G401 (cell line): ENCODE data around the gene ALOX12B. TPM values are rescaled to one million over a fixed set of nuclear protein-coding genes. Genes with fewer than 3 reads are reported as not detected.
"Not testable (repeated sequence)": the region's sequence is repeated elsewhere in the genome, so short reads cannot be mapped to it uniquely, and the experiment has no call there.

Experiments used
- DNase-seq: peaks from one replicate; pipeline ENCODE4 v3.0.0-alpha.2; 2015; ENCODE audit warnings: low spot score
- in situ Hi-C: cut with HindIII; loops from 2 replicates; pipeline ENCODE4 v1.10.0; 2016; ENCODE audit warnings: low sequenced_read_pairs, mixed read lengths
- total RNA-seq: library from RNA; depleted of rRNA; stranded (reverse); fragments of >200 nt; shearing (Covaris generic); gene quantifications from 2 replicates; pipeline ENCODE4 v1.2.3, GENCODE V29; 2014

The ALOX12B gene
- total RNA-seq, 1 experiment from 2014 or later = not detected

DNA sequence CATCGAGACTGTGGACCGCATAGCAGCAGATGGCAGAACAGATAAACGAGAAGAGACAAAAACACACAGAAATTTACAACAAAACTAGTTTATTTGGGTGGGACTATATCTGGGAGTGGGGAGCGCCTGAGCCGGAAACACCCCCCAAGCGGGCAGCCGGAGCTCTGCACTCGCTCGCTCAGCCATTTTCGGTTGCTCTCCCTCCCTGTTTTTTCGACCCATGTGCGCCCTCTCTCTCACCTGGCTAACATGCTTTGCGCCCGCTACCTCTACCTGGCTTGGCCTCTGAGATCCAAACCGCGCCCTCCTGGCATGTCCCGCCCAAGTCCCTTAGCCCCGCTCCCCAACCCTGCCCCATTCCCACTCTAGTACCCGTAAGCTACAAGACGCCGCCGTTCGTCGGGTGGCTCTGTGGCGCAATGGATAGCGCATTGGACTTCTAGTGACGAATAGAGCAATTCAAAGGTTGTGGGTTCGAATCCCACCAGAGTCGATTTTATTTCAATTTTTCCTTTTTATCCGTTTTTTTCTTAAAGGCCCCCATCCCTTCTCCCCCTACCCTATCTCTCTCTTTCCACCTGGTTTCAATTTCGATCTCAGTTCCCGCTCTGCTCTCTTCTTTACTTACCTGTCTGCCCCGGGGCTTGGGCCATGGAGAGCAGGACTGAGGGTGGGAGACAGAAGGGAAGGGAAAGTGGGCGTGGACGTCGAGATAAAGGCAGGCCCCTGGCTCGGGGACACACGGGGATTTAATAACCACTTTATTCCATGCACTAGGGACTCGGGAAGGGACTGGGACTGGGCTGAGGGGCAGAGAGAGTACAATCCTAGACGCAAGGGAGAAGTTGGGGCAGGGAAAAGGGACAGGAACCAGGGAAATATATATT, 33.2 kb upstream of the ALOX12B start:
- in situ Hi-C loops = loop anchor here (5.0 kb wide), 1 partner anchor 67 kb away; no protein-coding TSS in a partner anchor
- peak; percentile 71 for DNase-seq

GRCh38 chr17:8119581-8120519, 32.3 kb upstream of the ALOX12B start:
- DNase-seq = peak; percentile 95
- in situ Hi-C loops = loop anchor here (5.0 kb wide), 1 partner anchor 67 kb away; no protein-coding TSS in a partner anchor

DNA sequence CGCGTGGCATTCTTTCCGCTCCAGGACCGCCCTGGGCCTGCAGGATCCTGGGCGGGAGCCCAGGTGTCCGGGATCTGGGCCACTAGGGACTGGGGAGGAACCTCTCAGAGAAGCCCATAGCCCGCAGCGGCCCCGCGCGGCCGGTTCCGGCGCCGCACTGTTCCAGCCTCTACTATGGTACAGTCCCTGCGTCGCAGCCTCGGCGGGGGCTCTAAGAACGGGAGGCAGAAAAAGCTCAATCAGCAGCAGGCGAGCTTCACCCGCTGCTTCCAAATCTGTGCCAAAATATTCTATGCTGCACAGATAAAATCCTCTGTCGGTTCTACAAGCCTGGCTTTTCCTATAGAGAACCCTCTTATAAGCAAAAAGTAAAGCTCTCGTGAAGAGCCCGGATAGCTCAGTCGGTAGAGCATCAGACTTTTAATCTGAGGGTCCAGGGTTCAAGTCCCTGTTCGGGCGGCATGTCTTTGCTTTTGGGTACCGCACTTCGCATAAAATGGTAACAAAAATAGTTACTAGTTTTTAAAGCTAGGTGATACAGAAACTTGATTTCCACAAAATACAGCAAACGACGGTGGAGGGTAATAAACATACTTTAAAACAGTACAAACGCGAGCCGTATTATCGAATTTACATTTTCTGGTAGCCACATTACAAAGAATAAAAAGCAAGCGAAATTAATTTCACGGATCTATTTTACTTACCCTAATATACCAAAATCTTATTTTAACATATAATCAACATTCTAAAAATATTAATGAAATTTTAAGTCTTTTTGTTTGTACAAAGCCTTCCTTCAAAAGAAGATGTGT, 31.5 kb upstream of the ALOX12B start:
- in situ Hi-C loops = no loop called here

DNA sequence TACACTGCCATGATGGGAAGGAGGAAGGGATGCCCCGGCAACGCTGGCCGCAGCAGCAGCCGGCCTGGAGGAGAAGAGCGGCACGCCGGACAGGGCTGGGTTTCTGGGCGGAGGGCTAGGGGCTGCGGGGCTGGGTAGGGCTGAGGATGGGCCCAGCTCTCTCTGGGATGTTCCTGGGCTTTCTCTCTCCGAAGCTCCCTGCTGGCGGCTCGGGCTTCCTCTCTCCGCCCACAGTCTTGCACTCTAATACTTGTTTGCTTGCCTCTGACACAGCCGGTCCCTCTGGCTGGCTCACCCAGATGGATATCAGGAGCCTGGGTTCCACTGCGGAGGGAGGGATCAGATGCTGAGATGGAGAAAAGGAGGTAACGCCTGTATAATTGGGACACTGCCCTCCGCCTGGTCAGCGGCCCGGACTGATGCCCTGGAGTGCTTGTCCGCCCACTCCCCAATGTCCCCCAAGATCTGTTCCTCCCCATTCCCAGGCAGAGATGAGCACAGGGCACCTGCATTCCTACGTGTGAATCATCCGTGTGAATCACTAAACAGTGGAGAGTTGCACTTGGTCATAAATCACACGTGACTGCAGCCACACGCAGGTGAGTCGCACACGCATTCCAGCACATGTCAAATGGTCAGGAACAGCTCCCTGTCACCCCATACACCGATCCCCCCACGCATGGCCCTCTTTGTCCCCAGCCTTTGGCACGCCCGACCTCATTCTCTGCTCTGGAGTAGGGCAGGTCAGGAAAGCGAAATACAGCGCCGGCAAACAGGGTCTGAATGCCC, 30.7 kb upstream of the ALOX12B start, which contains the start of gene ALOXE3:
Gene ALOXE3, minus strand, starts transcription at position 535 of the 789 bp plus-strand sequence. Its CDS starts 524 bp downstream, at position 11.
- in situ Hi-C loops = no loop called here
- peak; percentile 75 for DNase-seq

More for the DNA sequence above, 31.5 kb upstream of the ALOX12B start:
- DNase-seq = peak; percentile 95

- in situ Hi-C loops = no loop called here
Observed at GRCh38 chr17:8117367-8117979, 30.0 kb upstream of the ALOX12B start.

GRCh38 chr17:8116776-8117175, 29.3 kb upstream of the ALOX12B start:
- in situ Hi-C loops = no loop called here
- no peak for DNase-seq

More at GRCh38 chr17:8117367-8117979, 30.0 kb upstream of the ALOX12B start:
- DNase-seq = peak; percentile 51

GRCh38 chr17:8110907-8111306, 23.4 kb upstream of the ALOX12B start:
- DNase-seq = no peak
- in situ Hi-C loops = no loop called here

DNA sequence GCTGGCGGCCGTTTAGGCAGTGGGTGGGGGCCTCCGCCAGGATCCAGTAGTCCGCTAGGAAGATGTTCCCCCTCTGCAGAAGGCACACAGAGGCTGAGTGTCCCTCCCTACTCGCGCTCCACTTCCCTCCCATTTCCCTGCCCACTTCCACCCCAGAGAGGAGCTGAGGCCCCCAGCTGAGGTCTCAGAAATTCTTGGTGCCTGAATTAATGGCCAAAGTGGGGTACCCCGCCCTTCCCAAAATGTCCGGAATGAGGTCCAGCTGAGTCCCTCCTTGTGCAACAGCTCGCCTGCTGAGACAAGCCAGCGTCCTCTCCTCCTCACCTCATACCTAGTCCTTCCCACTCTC, 22.9 kb upstream of the ALOX12B start:
- in situ Hi-C loops = no loop called here
- no peak for DNase-seq

- in situ Hi-C loops = no loop called here
- DNase-seq = peak; percentile 56
Observed at GRCh38 chr17:8109661-8110455, 22.3 kb upstream of the ALOX12B start.

- in situ Hi-C loops = no loop called here
- no peak for DNase-seq
Observed at GRCh38 chr17:8108972-8109660, 21.6 kb upstream of the ALOX12B start.

DNA sequence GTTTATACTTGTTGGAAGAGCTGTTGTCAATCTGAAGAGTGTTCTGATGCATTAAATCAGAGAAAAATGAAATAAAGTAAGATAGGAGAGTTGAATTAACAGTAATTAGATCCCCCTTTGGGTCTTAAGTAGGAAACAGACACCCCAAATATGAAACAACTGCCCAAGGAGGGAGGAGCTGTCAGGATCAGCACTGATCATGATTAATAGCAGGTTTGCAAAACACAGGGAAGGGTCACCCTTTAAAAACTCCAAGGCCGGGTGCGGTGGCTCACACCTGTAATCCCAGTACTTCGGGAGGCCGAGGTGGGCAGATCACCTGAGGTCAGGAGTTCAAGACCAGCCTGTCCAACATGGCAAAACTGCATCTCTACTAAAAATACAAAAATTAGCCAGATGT, 19.5 kb upstream of the ALOX12B start:
- DNase-seq, in situ Hi-C loops: not testable (repeated sequence)

DNA sequence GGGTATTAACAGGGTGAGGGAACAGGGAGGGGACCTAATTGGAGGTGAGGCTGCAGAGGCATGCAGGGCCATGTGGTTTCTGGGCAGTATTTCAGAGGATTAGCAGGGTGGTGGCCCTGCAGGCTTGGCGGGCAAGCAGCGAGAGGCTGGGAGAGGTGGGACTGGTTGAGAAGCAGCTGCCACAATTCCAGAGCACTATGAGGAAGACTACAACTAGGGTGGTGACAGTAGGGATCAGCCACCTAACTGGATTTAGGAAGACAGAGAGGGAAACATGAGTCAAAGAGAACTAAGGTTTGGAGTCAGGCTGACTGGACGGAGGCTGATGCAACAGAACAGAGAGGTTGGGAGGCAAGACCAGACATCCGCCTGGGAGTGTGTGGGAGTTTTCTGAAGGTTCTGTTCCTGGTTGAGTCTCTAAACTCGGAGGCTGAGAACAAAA, 18.5 kb upstream of the ALOX12B start:
- in situ Hi-C loops = no loop called here
- DNase-seq = no peak

- in situ Hi-C loops = loop anchor here (5.0 kb wide), 1 partner anchor 48 kb away; no protein-coding TSS in a partner anchor
- DNase-seq = no peak
Observed at GRCh38 chr17:8104911-8105310, 17.4 kb upstream of the ALOX12B start.

DNA sequence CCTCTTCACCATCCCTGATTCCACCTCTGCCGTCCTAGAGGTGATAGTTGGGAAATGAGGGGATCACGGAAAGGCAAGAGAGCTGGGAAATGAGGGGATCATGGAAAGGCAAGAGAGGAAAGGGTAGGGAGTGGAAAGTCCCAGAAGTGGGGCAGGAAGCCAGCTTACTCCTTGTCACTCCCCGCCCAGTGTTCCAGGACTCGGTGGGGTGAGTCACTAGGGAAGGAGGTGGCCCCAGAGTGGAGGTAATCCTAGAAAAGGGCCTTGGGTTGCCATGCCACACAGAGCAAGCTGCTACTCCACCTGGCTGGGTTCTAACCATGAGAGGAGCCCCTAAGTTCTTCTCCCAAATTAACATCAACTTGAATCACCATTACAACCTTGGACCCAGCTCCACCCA, 16.0 kb upstream of the ALOX12B start:
- no peak for DNase-seq

GRCh38 chr17:8101721-8102120, 14.2 kb upstream of the ALOX12B start:
- in situ Hi-C loops = loop anchor here (5.0 kb wide), 1 partner anchor 44 kb away; no protein-coding TSS in a partner anchor
- DNase-seq = no peak

More for the DNA sequence above, 16.0 kb upstream of the ALOX12B start:
- in situ Hi-C loops = loop anchor here (5.0 kb wide), 1 partner anchor 46 kb away; no protein-coding TSS in a partner anchor

DNA sequence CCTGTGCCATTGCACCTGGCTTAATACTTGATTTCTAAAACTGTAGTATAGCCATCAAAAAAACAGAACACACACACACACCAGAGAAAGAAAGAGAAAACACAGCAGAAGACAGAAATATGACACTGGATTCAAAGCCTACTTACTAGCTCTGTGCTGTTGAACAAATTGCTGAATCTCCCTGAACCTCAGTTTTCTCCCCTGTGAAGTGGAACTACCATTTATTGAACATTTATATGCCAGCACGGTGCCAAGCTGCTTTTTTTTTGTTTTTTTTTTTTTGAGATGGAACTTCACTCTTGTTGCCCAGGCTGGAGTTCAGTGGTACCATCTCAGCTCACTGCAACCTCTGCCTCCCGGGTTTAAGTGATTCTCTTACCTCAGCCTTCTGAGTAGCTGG, 13.2 kb upstream of the ALOX12B start:
- DNase-seq = no peak
- in situ Hi-C loops = loop anchor here (5.0 kb wide), 1 partner anchor 43 kb away; no protein-coding TSS in a partner anchor
